Right lobe of liver (tissue), 4 donors: ENCODE measurements around the gene IMPDH1.

Experiments
- CTCF ChIP-seq, 4 donors: fragments of 200-600 bp in 3 of 4; fragments of 450-650 bp in 1 of 4; IDR thresholded peaks; one replicate each; pipeline versions ENCODE4 v1.5.1 to v1.8.0; 2016 to 2022; ENCODE audit warnings: antibody characterized with exemption in 4 of 4, mild to moderate bottlenecking in 2 of 4
- POLR2A ChIP-seq: fragments of 450-650 bp; IDR thresholded peaks from one replicate; pipeline ENCODE4 v1.6.1; 2017; ENCODE audit warnings: antibody characterized with exemption, mild to moderate bottlenecking
- donor health status: DM: no; HTN: no; CAD: no.
- donor health status: DM: no; HTN: no; CAD: no.
- donor health status: DM: no; HTN: yes; CAD: no.

- no peak for TF ChIP-seq CTCF (IDR thresholded peaks at IDR 0.05)
- no peak for TF ChIP-seq POLR2A
These were observed 46.5 kb upstream of the IMPDH1 start for GRCh38 chr7:128456255-128456725.
